Measurements from ENCODE around the gene PRXL2B.

DNA sequence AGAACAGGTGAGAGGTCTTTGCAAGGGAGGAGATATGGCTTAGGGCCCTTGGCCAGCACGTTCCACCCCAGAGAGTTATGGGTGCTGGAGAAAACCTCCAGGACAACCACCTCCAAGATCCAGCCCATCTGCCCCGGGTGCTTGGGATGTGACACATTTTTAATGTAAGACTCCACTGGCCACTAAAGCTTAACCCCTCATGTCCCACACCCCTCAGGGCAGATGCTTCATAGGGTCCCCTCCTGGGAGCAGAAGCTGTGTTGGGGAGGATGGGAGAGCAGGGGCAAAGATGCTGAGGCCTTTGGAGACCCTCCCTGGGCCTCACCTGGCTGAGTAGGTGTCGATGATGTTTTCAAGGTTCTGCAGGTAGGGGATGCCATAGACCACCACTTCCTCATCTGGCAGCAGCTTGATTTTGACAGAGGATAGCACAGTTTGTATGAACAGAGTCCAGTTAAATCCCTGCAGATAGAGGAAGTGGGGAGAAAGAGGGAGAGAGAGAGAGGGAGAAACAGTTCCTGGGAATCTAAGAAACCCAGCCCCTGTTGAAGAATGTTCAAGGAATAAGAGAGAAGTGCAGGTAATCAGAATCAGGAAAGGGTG is 11.9 kb downstream of the PRXL2B start:
- TF ChIP-seq, protein P1, sequence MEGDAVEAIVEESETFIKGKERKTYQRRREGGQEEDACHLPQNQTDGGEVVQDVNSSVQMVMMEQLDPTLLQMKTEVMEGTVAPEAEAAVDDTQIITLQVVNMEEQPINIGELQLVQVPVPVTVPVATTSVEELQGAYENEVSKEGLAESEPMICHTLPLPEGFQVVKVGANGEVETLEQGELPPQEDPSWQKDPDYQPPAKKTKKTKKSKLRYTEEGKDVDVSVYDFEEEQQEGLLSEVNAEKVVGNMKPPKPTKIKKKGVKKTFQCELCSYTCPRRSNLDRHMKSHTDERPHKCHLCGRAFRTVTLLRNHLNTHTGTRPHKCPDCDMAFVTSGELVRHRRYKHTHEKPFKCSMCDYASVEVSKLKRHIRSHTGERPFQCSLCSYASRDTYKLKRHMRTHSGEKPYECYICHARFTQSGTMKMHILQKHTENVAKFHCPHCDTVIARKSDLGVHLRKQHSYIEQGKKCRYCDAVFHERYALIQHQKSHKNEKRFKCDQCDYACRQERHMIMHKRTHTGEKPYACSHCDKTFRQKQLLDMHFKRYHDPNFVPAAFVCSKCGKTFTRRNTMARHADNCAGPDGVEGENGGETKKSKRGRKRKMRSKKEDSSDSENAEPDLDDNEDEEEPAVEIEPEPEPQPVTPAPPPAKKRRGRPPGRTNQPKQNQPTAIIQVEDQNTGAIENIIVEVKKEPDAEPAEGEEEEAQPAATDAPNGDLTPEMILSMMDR (conservative IDR thresholded peaks at IDR 0.05 in 1 of 2, IDR thresholded peaks at IDR 0.05 in 1 of 2; ENCODE audit: low read depth in 1 of 2, low read length in 2 of 2), result no peak
- no peak for TF ChIP-seq EZH2 (IDR thresholded peaks at IDR 0.05; ENCODE audit: low read length, missing control alignments)
